Osteocyte (in vitro differentiated cells): ENCODE measurements around the gene SERPING1. TPM values are rescaled to one million over a fixed set of nuclear protein-coding genes. Genes with fewer than 3 reads are reported as not detected.

Experiments
- DNase-seq: peaks from one replicate; pipeline ENCODE4 v3.0.0; 2021; ENCODE audit warnings: mixed read lengths; ENCODE audit not compliant: unreplicated experiment; ENCODE audit errors: extremely low spot score
- H3K27ac Mint-ChIP-seq: one replicate; pipeline ENCODE4 v1.8.0; 2021; ENCODE audit warnings: mild to moderate bottlenecking, mixed read lengths; ENCODE audit not compliant: unreplicated experiment
- H3K27me3 Mint-ChIP-seq: one replicate; pipeline ENCODE4 v1.8.0; 2021; ENCODE audit warnings: mixed read lengths; ENCODE audit not compliant: unreplicated experiment
- H3K36me3 Mint-ChIP-seq: one replicate; pipeline ENCODE4 v1.8.0; 2021; ENCODE audit warnings: mixed read lengths; ENCODE audit not compliant: unreplicated experiment
- H3K4me1 Mint-ChIP-seq: one replicate; pipeline ENCODE4 v1.8.0; 2021; ENCODE audit warnings: mixed read lengths; ENCODE audit not compliant: unreplicated experiment
- H3K4me3 Mint-ChIP-seq: one replicate; pipeline ENCODE4 v1.8.0; 2021; ENCODE audit warnings: mild to moderate bottlenecking, moderate library complexity, mixed read lengths; ENCODE audit not compliant: unreplicated experiment
- H3K9me3 Mint-ChIP-seq: one replicate; pipeline ENCODE4 v1.8.0; 2021; ENCODE audit warnings: mixed read lengths; ENCODE audit not compliant: unreplicated experiment
- CTCF ChIP-seq: fragments of 200-600 bp; sonication (generic); IDR thresholded peaks from 2 replicates; pipeline ENCODE4 v1.5.0; 2021; ENCODE audit warnings: antibody characterized with exemption, mild to moderate bottlenecking, moderate library complexity
- total RNA-seq: library from RNA; stranded (reverse); gene quantifications from 2 replicates; pipeline ENCODE4 v1.2.1, GENCODE V29; 2021

The SERPING1 gene
- total RNA-seq, 1 donor from 2014 or later: 21.9 TPM

DNA sequence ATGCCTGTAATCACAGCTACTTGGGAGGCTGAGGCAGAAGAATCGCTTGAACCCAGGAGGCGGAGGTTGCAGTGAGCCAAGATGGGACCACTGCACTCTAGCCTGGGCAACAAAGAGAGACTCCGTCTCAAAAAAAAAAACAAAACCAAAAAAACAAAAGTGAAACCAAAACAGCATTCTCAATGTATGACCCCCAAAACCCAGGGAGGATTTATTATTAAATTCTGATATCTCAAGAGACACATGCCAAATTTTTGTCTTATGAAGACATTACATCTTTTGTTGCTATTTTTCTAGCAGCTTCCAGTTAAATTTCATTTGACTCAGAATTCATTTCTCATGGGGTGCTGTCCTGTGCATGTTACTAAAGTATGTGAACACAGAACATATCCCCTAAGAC, 55.2 kb downstream of the SERPING1 start:
- H3K27me3 Mint-ChIP-seq: peaks cover 42% of the 10 kb centered on the region
- DNase-seq: no peak
- H3K27ac Mint-ChIP-seq: no peak overlapping the region
- no peaks in the 10 kb centered on the region for H3K36me3 Mint-ChIP-seq
- H3K9me3 Mint-ChIP-seq: no peaks in the 10 kb centered on the region
- peaks cover 38% of the 10 kb centered on the region for H3K4me1 Mint-ChIP-seq
- no peak for TF ChIP-seq CTCF
- peak overlapping the region; percentile 33 for H3K4me3 Mint-ChIP-seq

GRCh38 chr11:57653163-57653562, 55.7 kb downstream of the SERPING1 start:
- no peaks in the 10 kb centered on the region for H3K9me3 Mint-ChIP-seq
- no peak overlapping the region for H3K4me3 Mint-ChIP-seq
- H3K4me1 Mint-ChIP-seq: peaks cover 37% of the 10 kb centered on the region
- H3K27me3 Mint-ChIP-seq: peaks cover 37% of the 10 kb centered on the region
- H3K36me3 Mint-ChIP-seq: no peaks in the 10 kb centered on the region
- TF ChIP-seq CTCF: no peak
- DNase-seq: no peak
- H3K27ac Mint-ChIP-seq: no peak overlapping the region

GRCh38 chr11:57656885-57657193, 59.4 kb downstream of the SERPING1 start:
- no peak for DNase-seq
- H3K4me1 Mint-ChIP-seq: peaks cover 21% of the 10 kb centered on the region
- peaks cover 9% of the 10 kb centered on the region for H3K36me3 Mint-ChIP-seq
- no peak for TF ChIP-seq CTCF
- H3K27ac Mint-ChIP-seq: peak overlapping the region; percentile 91
- H3K9me3 Mint-ChIP-seq: no peaks in the 10 kb centered on the region
- peaks cover 5% of the 10 kb centered on the region for H3K27me3 Mint-ChIP-seq
- H3K4me3 Mint-ChIP-seq: peak overlapping the region; percentile 98

GRCh38 chr11:57657194-57658022, 59.9 kb downstream of the SERPING1 start, which contains the start of gene CLP1:
CLP1 (plus strand) TSS chr11:57657762; CDS start chr11:57659477, 1,715 bp downstream.
- H3K27me3 Mint-ChIP-seq: peaks cover 5% of the 10 kb centered on the region
- H3K4me3 Mint-ChIP-seq: peak within 1 kb of the TSS; percentile 98
- peaks cover 11% of the 10 kb centered on the region for H3K36me3 Mint-ChIP-seq
- peak; percentile 99 for DNase-seq
- H3K27ac Mint-ChIP-seq: peak within 1 kb of the TSS; percentile 91
- H3K4me1 Mint-ChIP-seq: peaks cover 21% of the 10 kb centered on the region
- no peaks in the 10 kb centered on the region for H3K9me3 Mint-ChIP-seq
- no peak for TF ChIP-seq CTCF

- Mint-ChIP-seq H3K27me3 (peaks cover 2% of the 10 kb centered on the region), H3K36me3 (peaks cover 13% of the 10 kb centered on the region), H3K27ac (peak overlapping the region; percentile 91), H3K4me3 (peak overlapping the region; percentile 98), H3K9me3 (no peaks in the 10 kb centered on the region), H3K4me1 (peaks cover 16% of the 10 kb centered on the region)
- TF ChIP-seq CTCF: no peak
- no peak for DNase-seq
These were observed 60.5 kb downstream of the SERPING1 start for GRCh38 chr11:57658023-57658361.
